Activated CD8-positive, alpha-beta T cell treated with anti-CD3 and anti-CD28 coated beads for 36 hours (primary cell): Measurements from ENCODE around the gene KATNB1. TPM values are rescaled to one million over a fixed set of nuclear protein-coding genes. Genes with fewer than 3 reads are reported as not detected.
"Not testable (repeated sequence)": the region's sequence is repeated elsewhere in the genome, so short reads cannot be mapped to it uniquely, and the experiment has no call there.

ENCODE experiments used
- ATAC-seq: fragments of 200-7000 bp; cut with Tn5 transposase; one replicate; pipeline ENCODE4 v1.10.0; 2021; ENCODE audit warnings: mild to moderate bottlenecking, moderate library complexity
- CTCF ChIA-PET: fragments of 350-600 bp; sonication (Branson Sonifier 250); formaldehyde crosslinking; loops from one replicate; lab custom pipeline; 2021; ENCODE audit warnings: antibody characterized with exemption; lab: Charles Lee
- POLR2A ChIA-PET: fragments of 350-600 bp; sonication (Branson Sonifier 250); formaldehyde crosslinking; loops from one replicate; lab custom pipeline; 2021; ENCODE audit warnings: antibody characterized with exemption; lab: Charles Lee
- DNase-seq: peaks from one replicate; pipeline ENCODE4 v3.0.0-alpha.2; 2020
- H3K27ac Mint-ChIP-seq: one replicate; pipeline ENCODE4 v1.8.0; 2021; ENCODE audit warnings: mild to moderate bottlenecking, mixed read lengths
- H3K27me3 Mint-ChIP-seq: one replicate; pipeline ENCODE4 v1.8.0; 2021; ENCODE audit warnings: mixed read lengths
- H3K36me3 Mint-ChIP-seq: one replicate; pipeline ENCODE4 v1.8.0; 2021; ENCODE audit warnings: low read depth, mixed read lengths
- H3K4me1 Mint-ChIP-seq: one replicate; pipeline ENCODE4 v1.8.0; 2021; ENCODE audit warnings: low read depth, mixed read lengths
- H3K4me3 Mint-ChIP-seq: one replicate; pipeline ENCODE4 v1.8.0; 2021; ENCODE audit warnings: mild to moderate bottlenecking, moderate library complexity, mixed read lengths
- H3K9me3 Mint-ChIP-seq: one replicate; pipeline ENCODE4 v1.8.0; 2021; ENCODE audit warnings: mixed read lengths
- intact Hi-C: fragments of 100-400 bp; cut with micrococcal nuclease; formaldehyde crosslinking; loops from one replicate; pipeline ENCODE4 v1.10.0; 2022
- total RNA-seq, 2 experiments: library from RNA; stranded (reverse); gene quantifications; one replicate each; pipeline ENCODE4 v1.2.3, GENCODE V29; 2021
- TF ChIP-seq, protein P1 (sequence below): fragments of 200-600 bp; IDR thresholded peaks from one replicate; pipeline ENCODE4 v1.8.0; 2022; ENCODE audit warnings: antibody characterized with exemption, mild to moderate bottlenecking

The KATNB1 gene
- total RNA-seq, 2 experiments from 2014 or later, result 35.1 to 39.6 TPM

DNA sequence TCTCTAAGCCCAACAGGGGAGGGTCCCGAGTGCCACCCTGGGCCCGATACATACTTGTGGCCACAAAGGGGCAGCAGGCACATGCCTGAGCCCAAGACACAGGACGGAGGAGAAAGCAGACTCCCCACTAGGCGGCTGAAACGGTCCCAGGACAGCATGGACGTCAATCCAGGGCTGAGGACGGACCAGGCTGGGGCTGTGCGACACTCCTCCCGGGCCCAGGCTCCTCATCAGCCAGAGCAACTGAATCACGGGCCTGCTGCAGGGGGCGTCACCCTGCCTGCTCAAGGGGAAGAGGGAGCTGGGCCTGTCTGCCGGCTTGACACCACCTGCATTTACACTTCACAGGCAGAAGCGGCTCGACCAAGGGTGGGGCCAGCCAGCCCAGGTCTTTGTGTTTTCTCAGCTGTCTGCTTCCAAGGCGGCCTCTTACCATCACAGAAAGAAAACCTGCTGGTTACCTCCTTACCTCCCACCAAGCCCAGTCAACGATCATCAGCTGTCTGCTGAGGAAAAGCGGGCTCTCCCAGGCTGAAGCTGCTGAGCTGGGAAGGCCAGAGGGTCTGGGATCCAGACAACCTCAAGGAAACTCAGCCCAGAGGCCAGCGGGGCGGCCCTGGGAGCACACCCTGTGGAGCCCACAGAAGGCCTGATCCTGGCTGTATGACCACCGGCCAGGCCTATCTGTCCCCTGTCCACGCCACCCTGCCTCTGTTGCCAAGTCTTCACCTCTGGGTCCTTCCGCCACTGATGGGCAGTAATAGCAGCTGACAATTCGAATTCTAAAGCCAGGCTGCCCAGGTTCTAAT lies 40.3 kb downstream of the KATNB1 start:
- Mint-ChIP-seq H3K4me3 (no peak overlapping the region), H3K4me1 (no peaks in the 10 kb centered on the region), H3K36me3 (no peaks in the 10 kb centered on the region), H3K27me3 (no peaks in the 10 kb centered on the region), H3K9me3 (no peaks in the 10 kb centered on the region), H3K27ac (no peak overlapping the region)
- ATAC-seq (no peak), DNase-seq (no peak)
- intact Hi-C loops, result no loop called here
- TF ChIP-seq, protein P1, sequence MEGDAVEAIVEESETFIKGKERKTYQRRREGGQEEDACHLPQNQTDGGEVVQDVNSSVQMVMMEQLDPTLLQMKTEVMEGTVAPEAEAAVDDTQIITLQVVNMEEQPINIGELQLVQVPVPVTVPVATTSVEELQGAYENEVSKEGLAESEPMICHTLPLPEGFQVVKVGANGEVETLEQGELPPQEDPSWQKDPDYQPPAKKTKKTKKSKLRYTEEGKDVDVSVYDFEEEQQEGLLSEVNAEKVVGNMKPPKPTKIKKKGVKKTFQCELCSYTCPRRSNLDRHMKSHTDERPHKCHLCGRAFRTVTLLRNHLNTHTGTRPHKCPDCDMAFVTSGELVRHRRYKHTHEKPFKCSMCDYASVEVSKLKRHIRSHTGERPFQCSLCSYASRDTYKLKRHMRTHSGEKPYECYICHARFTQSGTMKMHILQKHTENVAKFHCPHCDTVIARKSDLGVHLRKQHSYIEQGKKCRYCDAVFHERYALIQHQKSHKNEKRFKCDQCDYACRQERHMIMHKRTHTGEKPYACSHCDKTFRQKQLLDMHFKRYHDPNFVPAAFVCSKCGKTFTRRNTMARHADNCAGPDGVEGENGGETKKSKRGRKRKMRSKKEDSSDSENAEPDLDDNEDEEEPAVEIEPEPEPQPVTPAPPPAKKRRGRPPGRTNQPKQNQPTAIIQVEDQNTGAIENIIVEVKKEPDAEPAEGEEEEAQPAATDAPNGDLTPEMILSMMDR, result no peak
- ChIA-PET CTCF (no interaction called here), POLR2A (no interaction called here)

DNA sequence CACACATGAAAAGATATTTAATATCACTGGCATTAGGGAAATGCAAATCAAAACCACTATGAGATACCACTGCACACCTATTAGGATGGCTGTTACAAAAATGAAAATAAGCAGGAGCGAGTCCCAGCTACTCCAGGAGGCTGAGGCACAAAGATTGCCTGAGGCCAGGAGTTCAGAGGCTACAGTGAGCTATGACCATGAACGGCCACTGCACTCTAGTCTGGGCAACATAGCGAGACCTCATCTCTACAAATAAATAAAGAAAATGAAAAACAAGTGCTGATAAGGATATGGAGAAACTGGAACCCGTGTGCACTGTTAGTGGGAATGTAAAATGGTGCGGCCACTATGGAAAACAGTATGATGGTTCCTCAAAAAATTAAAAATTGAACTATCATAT lies 43.1 kb downstream of the KATNB1 start:
- Mint-ChIP-seq H3K27ac (no peak overlapping the region), H3K4me1 (no peaks in the 10 kb centered on the region), H3K9me3 (no peaks in the 10 kb centered on the region), H3K27me3 (no peaks in the 10 kb centered on the region), H3K36me3 (no peaks in the 10 kb centered on the region), H3K4me3 (no peak overlapping the region)
- ChIA-PET CTCF (interaction anchor here (1.5 kb wide), 1 partner anchor 202 kb away, joined by 3 read pairs; no protein-coding TSS in a partner anchor), POLR2A (no interaction called here)
- TF ChIP-seq, protein P1, result no peak
- DNase-seq (no peak), ATAC-seq (no peak)
- intact Hi-C loops, result no loop called here

DNA sequence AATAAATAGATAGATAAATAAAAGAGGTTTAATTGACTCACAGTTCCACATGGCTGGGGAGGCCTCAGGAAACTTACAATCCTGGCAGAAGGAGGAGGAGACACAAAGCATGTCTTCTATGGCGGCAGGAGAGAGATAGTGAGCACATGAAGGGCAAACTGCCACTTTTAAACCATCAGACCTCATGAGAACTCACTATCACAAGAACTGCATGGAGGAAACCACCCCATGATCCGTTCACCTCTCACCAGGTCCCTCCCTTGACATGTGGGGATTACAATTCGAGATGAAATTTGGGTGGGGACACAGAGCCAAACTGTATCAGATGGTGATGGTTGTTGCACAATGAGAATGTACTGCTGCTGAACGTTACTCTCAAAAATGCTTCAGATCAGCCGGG lies 44.3 kb downstream of the KATNB1 start:
- CTCF ChIA-PET, intact Hi-C loops, POLR2A ChIA-PET, DNase-seq, ATAC-seq, H3K4me3 Mint-ChIP-seq, H3K9me3 Mint-ChIP-seq, H3K27ac Mint-ChIP-seq, H3K27me3 Mint-ChIP-seq, H3K36me3 Mint-ChIP-seq, H3K4me1 Mint-ChIP-seq: not testable (repeated sequence)

DNA sequence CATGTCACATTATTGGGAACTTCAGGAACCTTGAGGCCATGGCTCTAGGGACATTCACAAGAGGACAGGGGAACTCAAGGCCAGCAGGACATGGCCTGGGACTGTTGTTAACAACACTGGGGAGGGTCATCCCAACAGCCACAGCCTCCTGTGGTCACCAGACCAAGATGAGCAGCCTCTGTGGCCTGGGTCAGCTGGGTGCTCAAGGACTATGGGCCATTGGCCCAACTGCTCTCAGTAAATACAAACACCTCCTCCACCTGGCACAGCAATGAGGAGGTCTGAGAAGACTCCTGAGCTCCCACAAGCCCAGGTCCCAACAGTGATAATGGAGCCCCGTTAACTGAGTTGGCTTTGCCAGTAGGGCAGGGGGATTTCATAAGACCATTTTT lies 45.8 kb downstream of the KATNB1 start:
- TF ChIP-seq, protein P1, result no peak
- no peaks in the 10 kb centered on the region for H3K9me3 Mint-ChIP-seq
- intact Hi-C loops, result no loop called here
- no peaks in the 10 kb centered on the region for H3K4me1 Mint-ChIP-seq
- DNase-seq (no peak), ATAC-seq (no peak)
- H3K36me3 Mint-ChIP-seq, result no peaks in the 10 kb centered on the region
- ChIA-PET CTCF (no interaction called here), POLR2A (no interaction called here)
- no peak overlapping the region for H3K27ac Mint-ChIP-seq
- H3K4me3 Mint-ChIP-seq, result no peak overlapping the region
- no peaks in the 10 kb centered on the region for H3K27me3 Mint-ChIP-seq

DNA sequence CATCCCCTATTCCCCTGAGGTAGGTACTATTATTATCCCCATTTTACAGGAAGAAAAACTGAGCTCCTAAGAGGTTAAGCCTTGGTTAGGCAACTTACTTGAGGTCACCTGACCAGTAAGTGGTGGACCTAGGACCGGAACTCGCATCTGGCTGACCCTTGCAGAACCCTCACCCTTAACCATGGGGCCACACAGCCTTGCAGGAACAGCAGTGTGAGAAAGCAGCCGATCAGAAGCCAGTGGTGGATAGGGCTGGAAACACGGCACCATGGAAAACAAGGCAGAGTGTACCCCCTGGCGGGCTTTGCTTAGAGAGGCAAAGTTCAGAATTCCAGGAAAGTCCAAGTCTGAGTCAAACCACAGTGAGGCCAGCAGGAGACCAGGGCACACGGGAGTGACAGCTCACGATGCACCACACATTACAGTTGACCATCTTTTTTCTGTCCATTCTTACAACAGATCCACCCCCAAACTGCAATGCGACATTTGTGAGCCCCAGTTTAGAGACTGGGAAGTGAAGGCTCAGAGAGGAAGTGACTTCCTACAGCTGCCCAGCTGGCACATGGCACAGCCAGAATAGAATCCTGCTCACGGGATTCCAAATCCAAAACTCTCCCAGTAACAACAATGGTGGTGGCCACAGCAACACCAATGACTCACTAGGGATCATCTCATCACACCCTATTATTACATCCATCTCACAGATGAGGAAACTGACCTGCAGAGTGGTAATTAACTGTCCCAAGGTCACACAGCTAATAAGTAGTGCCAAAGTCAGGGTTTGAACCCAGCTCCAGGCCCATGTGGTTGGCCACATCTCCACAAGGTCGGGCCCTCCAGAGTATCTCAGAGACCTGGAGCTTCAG lies 46.4 kb downstream of the KATNB1 start:
- Mint-ChIP-seq H3K4me1 (no peaks in the 10 kb centered on the region), H3K27ac (no peak overlapping the region), H3K4me3 (no peak overlapping the region), H3K27me3 (no peaks in the 10 kb centered on the region), H3K9me3 (no peaks in the 10 kb centered on the region), H3K36me3 (no peaks in the 10 kb centered on the region)
- intact Hi-C loops, result no loop called here
- DNase-seq, result no peak
- ChIA-PET CTCF (interaction anchor here (0.9 to 1.6 kb wide), 2 partner anchors 13 kb away, joined by 3 read pairs; no protein-coding TSS in a partner anchor), POLR2A (interaction anchor here (0.7 kb wide), 1 partner anchor 209 kb away, joined by 3 read pairs; no protein-coding TSS in a partner anchor)
- TF ChIP-seq, protein P1, result no peak
- ATAC-seq, result no peak

DNA sequence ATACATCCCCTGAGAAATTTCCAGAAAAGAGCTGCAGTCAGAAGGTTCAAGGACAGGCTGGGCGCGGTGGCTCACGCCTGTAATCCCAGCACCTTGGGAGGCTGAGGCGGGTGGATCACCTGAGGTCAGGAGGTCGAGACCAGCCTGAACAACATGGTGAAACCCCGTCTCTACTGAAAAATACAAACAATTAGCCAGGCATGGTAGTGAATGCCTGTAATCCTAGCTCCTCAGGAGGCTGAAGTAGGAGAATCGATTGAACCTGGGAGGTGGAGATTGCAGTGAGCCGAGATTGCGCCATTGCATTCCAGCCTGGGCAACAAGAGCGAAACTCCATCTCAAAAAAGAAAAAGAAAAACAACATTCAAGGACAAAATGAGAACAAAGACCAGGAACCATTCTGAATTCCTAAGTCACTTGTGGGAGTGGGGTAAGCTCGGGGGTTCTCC lies 47.1 kb downstream of the KATNB1 start:
- ChIA-PET CTCF (interaction anchor here (0.7 to 1.6 kb wide), 3 partner anchors 12 to 133 kb away, joined by 3 read pairs; no protein-coding TSS in a partner anchor), POLR2A (interaction anchor here (0.7 kb wide), 1 partner anchor 208 kb away, joined by 3 read pairs; no protein-coding TSS in a partner anchor)
- ATAC-seq, H3K4me1 Mint-ChIP-seq, H3K27ac Mint-ChIP-seq, DNase-seq, H3K36me3 Mint-ChIP-seq, H3K9me3 Mint-ChIP-seq, intact Hi-C loops, H3K27me3 Mint-ChIP-seq, H3K4me3 Mint-ChIP-seq: not testable (repeated sequence)
